Ishikawa (cell line): ENCODE data around the gene TP73.

Experiments used
- CEBPB ChIP-seq: IDR thresholded peaks from 2 replicates; pipeline ENCODE4 v1.6.1; 2012
- CREB1 ChIP-seq: IDR thresholded peaks from 2 replicates; pipeline ENCODE4 v1.6.1; 2012; ENCODE audit warnings: low read depth
- EGR1 ChIP-seq: IDR thresholded peaks from 2 replicates; pipeline ENCODE4 v1.6.1; 2012
- EP300 ChIP-seq: IDR thresholded peaks from 2 replicates; pipeline ENCODE4 v1.6.1; 2012; ENCODE audit warnings: borderline replicate concordance
- FOXM1 ChIP-seq: IDR thresholded peaks from 2 replicates; pipeline ENCODE4 v1.6.1; 2012; ENCODE audit warnings: low read depth, borderline replicate concordance
- MAX ChIP-seq: IDR thresholded peaks from 2 replicates; pipeline ENCODE4 v1.6.1; 2012
- NFIC ChIP-seq: IDR thresholded peaks from 2 replicates; pipeline ENCODE4 v1.6.1; 2012
- RAD21 ChIP-seq: IDR thresholded peaks from 2 replicates; pipeline ENCODE4 v1.6.1; 2012; ENCODE audit warnings: low read depth
- REST ChIP-seq: IDR thresholded peaks from 2 replicates; pipeline ENCODE4 v1.6.1; 2012; ENCODE audit warnings: low read depth, mild to moderate bottlenecking
- TAF1 ChIP-seq: IDR thresholded peaks from 2 replicates; pipeline ENCODE4 v1.6.1; 2012; ENCODE audit warnings: low read depth, mild to moderate bottlenecking
- TCF12 ChIP-seq: IDR thresholded peaks from 2 replicates; pipeline ENCODE4 v1.6.1; 2012; ENCODE audit warnings: low read depth
- TEAD4 ChIP-seq: IDR thresholded peaks from 2 replicates; pipeline ENCODE4 v1.6.1; 2012
- USF1 ChIP-seq: IDR thresholded peaks from 2 replicates; pipeline ENCODE4 v1.6.1; 2012
- YY1 ChIP-seq: IDR thresholded peaks from 2 replicates; pipeline ENCODE4 v1.6.1; 2012; ENCODE audit warnings: low read depth
- ZBTB7A ChIP-seq: IDR thresholded peaks from 2 replicates; pipeline ENCODE4 v1.6.1; 2012; ENCODE audit warnings: low read depth

The TP73 gene

GRCh38 chr1:3727825-3728776, 75.8 kb downstream of the TP73 start:
- TF ChIP-seq USF1 (no peak), TEAD4 (no peak), YY1 (no peak), ZBTB7A (no peak), CEBPB (no peak), REST (no peak), EGR1 (no peak), TCF12 (no peak), EP300 (no peak), TAF1 (no peak), MAX (no peak), NFIC (no peak), RAD21 (no peak), FOXM1 (no peak), CREB1 (no peak)

GRCh38 chr1:3729594-3730542, 77.6 kb downstream of the TP73 start:
- TF ChIP-seq NFIC: no peak
- no peak for TF ChIP-seq TCF12
- no peak for TF ChIP-seq EP300
- TF ChIP-seq RAD21: no peak
- TF ChIP-seq YY1: no peak
- no peak for TF ChIP-seq TEAD4
- TF ChIP-seq MAX: no peak
- no peak for TF ChIP-seq CREB1
- no peak for TF ChIP-seq TAF1
- TF ChIP-seq EGR1: no peak
- TF ChIP-seq CEBPB: no peak
- TF ChIP-seq REST: no peak
- TF ChIP-seq FOXM1: no peak
- TF ChIP-seq USF1: no peak

- TF ChIP-seq EGR1: no peak
- no peak for TF ChIP-seq FOXM1
- no peak for TF ChIP-seq MAX
- TF ChIP-seq REST: no peak
- no peak for TF ChIP-seq ZBTB7A
- no peak for TF ChIP-seq TEAD4
- no peak for TF ChIP-seq YY1
- TF ChIP-seq TCF12: no peak
- no peak for TF ChIP-seq CEBPB
- TF ChIP-seq EP300: no peak
- TF ChIP-seq CREB1: no peak
- no peak for TF ChIP-seq RAD21
These were observed 78.4 kb downstream of the TP73 start for GRCh38 chr1:3730543-3731247.
